GM12878 (cell line): ENCODE results near the gene ZNF444. TPM values are rescaled to one million over a fixed set of nuclear protein-coding genes. Genes with fewer than 3 reads are reported as not detected.

Experiments used
- HDAC2 ChIP-seq: fragments of 200-600 bp; sonication (generic); IDR thresholded peaks from 2 replicates; pipeline ENCODE4 v1.6.1; 2017
- MYC ChIP-seq: IDR thresholded peaks from 2 replicates; pipeline ENCODE4 v1.6.1; 2011; ENCODE audit warnings: mild to moderate bottlenecking, low read length, moderate library complexity, inconsistent platforms; ENCODE audit not compliant: insufficient read depth, insufficient replicate concordance, insufficient read length, severe bottlenecking
- SMAD5 ChIP-seq: IDR thresholded peaks from 2 replicates; pipeline ENCODE4 v1.6.1; 2016; ENCODE audit warnings: antibody characterized with exemption, low read depth
- polyA plus RNA-seq, 11 experiments: library from polyadenylated mRNA; depleted of rRNA in 4 of 11; unstranded in 6 of 11; stranded (reverse) in 5 of 11; fragments of >200 nt; fragmentation: Nextera tagmentation in 4 of 11; fragmentation: Illumina TruSeq in 1 of 11; extraction: Ambion mirVana in 4 of 11; extraction: Trizol in 1 of 11; gene quantifications; 1 replicate in 1 of 11; 2 replicates in 10 of 11; pipeline versions ENCODE4 v1.2.1 to v1.2.3, GENCODE V29; 2011 to 2016; ENCODE audit warnings: inconsistent platforms in 2 of 11, missing spikeins in 2 of 11, low read depth in 1 of 11
- total RNA-seq, 4 experiments: library from RNA; depleted of rRNA in 3 of 4; stranded (reverse); fragments of >200 nt in 3 of 4; fragmentation: Illumina TruSeq in 1 of 4; extraction: Trizol in 1 of 4; gene quantifications; 2 replicates each; pipeline versions ENCODE4 v1.2.1 to v1.2.3, GENCODE V29; 2013 to 2021
- TF ChIP-seq, protein P1 (sequence below): IDR thresholded peaks from 2 replicates; pipeline ENCODE4 v1.6.1; 2012; ENCODE audit warnings: improper control_type of control experiment, low read depth, low read length; ENCODE audit not compliant: insufficient replicate concordance
- TF ChIP-seq, protein P2 (sequence below): fragments of 150-350 bp; IDR thresholded peaks from 2 replicates; pipeline ENCODE4 v1.6.1; 2014; ENCODE audit warnings: mild to moderate bottlenecking, low read depth, low read length

The ZNF444 gene
- total and polyA plus RNA-seq, 10 of the 15 experiments (the other 5 are each of a cell fraction or from before 2014, with no cell fraction given), result 0.45 to 28.2 (median 11.6) TPM

DNA sequence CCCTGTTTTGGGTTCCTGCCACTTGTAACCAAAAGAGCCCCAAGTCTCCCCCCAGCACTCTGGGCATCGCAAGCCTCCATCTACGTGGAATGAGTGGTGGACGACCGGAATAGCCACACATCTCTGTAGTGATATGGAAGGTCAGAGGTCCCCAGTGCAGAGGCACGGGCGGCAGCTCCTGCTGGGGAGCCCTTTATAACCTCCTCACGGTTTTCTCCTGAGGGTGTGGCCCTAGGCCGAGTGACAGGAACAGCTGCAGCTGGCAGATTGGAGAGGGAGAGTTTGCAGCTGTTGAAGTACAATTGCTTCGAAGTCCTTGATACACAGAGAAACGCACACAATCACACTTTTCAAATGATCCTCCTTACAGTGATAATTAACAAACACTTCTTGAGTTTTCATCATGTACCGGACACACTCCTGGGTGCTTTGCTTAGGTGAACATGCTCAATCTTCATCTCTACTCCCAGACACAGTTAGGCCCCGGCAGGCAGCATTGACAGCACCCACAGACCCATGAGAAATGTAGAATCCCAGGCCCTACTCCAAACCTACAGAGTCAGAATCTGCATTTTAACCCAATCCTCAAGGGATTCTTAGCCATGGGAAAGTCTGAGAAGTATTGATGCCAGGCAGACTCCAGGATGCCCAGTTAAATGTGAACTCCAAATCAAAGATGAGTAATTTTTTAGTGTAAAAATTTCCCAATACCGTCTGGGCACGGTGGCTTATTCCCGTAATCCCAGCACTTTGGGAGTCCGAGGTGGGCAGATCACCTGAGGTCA lies 15.1 kb upstream of the ZNF444 start (continued):
- TF ChIP-seq HDAC2, result no peak
- TF ChIP-seq, protein P1, sequence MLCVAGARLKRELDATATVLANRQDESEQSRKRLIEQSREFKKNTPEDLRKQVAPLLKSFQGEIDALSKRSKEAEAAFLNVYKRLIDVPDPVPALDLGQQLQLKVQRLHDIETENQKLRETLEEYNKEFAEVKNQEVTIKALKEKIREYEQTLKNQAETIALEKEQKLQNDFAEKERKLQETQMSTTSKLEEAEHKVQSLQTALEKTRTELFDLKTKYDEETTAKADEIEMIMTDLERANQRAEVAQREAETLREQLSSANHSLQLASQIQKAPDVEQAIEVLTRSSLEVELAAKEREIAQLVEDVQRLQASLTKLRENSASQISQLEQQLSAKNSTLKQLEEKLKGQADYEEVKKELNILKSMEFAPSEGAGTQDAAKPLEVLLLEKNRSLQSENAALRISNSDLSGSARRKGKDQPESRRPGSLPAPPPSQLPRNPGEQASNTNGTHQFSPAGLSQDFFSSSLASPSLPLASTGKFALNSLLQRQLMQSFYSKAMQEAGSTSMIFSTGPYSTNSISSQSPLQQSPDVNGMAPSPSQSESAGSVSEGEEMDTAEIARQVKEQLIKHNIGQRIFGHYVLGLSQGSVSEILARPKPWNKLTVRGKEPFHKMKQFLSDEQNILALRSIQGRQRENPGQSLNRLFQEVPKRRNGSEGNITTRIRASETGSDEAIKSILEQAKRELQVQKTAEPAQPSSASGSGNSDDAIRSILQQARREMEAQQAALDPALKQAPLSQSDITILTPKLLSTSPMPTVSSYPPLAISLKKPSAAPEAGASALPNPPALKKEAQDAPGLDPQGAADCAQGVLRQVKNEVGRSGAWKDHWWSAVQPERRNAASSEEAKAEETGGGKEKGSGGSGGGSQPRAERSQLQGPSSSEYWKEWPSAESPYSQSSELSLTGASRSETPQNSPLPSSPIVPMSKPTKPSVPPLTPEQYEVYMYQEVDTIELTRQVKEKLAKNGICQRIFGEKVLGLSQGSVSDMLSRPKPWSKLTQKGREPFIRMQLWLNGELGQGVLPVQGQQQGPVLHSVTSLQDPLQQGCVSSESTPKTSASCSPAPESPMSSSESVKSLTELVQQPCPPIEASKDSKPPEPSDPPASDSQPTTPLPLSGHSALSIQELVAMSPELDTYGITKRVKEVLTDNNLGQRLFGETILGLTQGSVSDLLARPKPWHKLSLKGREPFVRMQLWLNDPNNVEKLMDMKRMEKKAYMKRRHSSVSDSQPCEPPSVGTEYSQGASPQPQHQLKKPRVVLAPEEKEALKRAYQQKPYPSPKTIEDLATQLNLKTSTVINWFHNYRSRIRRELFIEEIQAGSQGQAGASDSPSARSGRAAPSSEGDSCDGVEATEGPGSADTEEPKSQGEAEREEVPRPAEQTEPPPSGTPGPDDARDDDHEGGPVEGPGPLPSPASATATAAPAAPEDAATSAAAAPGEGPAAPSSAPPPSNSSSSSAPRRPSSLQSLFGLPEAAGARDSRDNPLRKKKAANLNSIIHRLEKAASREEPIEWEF, result no peak
- TF ChIP-seq MYC, result no peak
- TF ChIP-seq SMAD5, result no peak
- TF ChIP-seq, protein P2, sequence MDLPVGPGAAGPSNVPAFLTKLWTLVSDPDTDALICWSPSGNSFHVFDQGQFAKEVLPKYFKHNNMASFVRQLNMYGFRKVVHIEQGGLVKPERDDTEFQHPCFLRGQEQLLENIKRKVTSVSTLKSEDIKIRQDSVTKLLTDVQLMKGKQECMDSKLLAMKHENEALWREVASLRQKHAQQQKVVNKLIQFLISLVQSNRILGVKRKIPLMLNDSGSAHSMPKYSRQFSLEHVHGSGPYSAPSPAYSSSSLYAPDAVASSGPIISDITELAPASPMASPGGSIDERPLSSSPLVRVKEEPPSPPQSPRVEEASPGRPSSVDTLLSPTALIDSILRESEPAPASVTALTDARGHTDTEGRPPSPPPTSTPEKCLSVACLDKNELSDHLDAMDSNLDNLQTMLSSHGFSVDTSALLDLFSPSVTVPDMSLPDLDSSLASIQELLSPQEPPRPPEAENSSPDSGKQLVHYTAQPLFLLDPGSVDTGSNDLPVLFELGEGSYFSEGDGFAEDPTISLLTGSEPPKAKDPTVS, result no peak
